GM12892 (cell line): ENCODE measurements around the gene GYPB.
"Not testable (repeated sequence)": the region's sequence is repeated elsewhere in the genome, so short reads cannot be mapped to it uniquely, and the experiment has no call there.

Source experiments
- POLR2A ChIP-seq: IDR thresholded peaks from 2 replicates; pipeline ENCODE4 v1.6.1; 2011; ENCODE audit warnings: low read depth, low read length, control low read depth
- POLR2AphosphoS5 ChIP-seq: IDR thresholded peaks from 2 replicates; pipeline ENCODE4 v1.6.1; 2011; ENCODE audit warnings: low read depth, low read length, control low read depth
- TAF1 ChIP-seq: IDR thresholded peaks from 2 replicates; pipeline ENCODE4 v1.6.1; 2011; ENCODE audit warnings: low read depth, mild to moderate bottlenecking, control low read depth, low read length, borderline replicate concordance

DNA sequence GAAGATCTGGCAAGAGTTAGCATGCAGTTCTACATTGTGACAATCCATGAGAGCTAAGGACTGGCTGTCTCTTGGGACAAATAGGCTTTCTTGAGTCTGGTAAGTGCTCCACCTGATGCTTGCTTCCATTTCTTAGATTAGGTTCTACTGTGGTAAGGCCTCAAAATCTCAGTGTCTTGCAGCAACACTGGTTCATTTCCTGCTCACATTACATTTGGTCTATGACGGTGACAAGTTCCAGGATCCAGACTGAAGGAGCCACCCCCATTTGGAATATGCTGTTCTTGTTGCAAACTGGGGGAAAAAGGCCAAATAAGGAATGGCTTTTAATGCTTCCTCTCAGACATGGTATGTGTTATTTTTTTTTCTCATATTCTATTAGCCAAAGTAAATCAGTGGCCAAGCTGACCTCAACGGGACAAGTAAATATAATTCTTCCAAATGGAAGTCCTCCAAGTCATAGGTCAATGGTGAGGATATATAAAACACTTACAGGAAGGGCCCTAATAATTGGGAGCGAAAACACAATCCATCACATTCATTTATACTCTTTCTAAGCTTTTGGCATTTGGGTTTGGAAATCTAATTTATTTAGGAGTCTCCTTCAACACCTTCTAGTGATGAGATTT, 3.7 kb upstream of the GYPB start:
- TF ChIP-seq TAF1, POLR2A, POLR2AphosphoS5: not testable (repeated sequence)
